ENCODE data around the gene ZNF132.

The ZNF132 gene

GRCh38 chr19:58468216-58468839 lies 28.4 kb upstream of the ZNF132 start:
- H3K4me3 ChIP-seq (ENCODE audit: control insufficient read depth, low read depth, low read length), result peak overlapping the region; percentile 2
- no peak for TF ChIP-seq CTCF (conservative IDR thresholded peaks at IDR 0.05; ENCODE audit: control insufficient read depth, insufficient read depth, low read depth, low read length)
- no peak for DNase-seq (ENCODE audit: low read depth)

DNA sequence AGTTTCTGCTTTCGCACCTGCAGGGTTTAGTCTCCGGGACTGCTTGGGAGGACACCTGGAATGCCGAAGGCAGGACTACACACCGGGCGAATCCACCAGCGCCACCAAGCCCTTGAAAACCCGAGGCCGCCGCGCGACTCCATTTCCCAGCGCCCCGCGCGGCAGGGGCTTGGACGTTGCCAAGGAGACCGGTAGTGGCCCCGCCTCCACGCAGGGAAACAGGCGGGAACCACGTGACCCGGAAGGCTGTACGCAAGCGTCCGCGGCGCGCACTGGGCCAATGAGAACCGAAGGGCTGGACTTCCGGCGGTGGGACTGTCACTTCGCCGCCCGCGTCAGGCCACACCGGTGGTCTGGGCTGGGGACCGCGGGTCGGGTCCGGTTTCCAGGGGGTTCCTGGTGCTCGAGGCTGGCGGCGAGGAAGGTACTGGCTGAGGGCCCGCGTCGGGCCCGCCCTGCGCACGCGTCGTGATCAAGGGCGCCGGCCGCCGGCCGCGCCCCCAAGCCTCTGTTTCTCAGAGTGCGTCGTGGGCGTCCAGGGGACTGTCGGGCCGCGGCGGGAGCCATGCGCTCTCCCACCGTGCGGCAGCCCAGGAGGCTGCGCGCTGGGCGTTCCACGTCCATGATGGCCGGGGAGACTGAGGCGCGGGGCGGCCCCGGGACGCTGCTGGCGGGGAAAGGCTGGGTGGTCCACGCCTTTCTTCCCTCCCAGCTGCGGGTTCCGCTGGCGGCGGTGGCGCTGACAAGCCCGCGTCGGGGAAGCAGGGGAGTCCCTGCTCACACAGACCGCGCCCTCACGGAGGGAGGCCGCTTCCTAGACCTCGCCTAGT lies 27.0 kb upstream of the ZNF132 start, which contains the start of gene ZNF324:
TSS of gene ZNF324 (plus strand) at position 321 of the 830 bp plus-strand sequence. CDS start 2,106 bp downstream, outside the sequence.
- peak within 1 kb of the TSS; percentile 65 for H3K4me3 ChIP-seq (ENCODE audit: control insufficient read depth, low read depth, low read length)
- peak; percentile 93 for DNase-seq (ENCODE audit: low read depth)
- no peak for TF ChIP-seq CTCF (conservative IDR thresholded peaks at IDR 0.05; ENCODE audit: control insufficient read depth, insufficient read depth, low read depth, low read length)

DNA sequence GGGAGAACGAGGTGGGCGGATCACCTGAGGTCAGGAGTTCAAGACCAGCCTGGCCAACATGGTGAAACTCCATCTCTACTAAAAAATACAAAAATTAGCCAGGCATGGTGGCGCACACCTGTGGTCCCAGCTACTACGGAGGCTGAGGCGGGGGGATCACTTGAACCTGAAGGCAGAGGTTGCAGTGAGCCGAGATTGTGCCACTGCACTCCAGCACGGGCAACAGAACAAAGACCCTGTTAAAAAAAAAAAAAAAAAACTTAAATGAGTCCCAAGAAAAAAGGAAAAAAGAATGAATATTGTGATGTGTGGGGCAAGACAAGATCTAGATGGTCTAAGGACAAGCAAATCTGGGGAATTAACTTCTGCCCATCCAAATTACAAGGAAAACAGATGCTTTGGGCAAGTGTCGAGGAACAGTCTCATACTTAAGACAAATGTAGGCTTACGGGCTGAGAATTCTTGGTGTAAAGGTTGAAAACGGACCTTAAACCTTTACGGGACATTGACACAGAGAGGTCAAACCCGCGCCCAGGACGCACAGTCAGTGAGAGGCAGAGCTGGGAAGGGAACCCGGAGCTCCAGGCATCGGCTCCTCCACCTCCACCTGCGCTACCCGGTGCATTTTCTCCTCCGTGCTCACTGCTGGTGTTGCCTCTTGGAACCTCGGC lies 26.3 kb upstream of the ZNF132 start:
- H3K4me3 ChIP-seq (ENCODE audit: control insufficient read depth, low read depth, low read length), result peak overlapping the region; percentile 65
- no peak for DNase-seq (ENCODE audit: low read depth)
- no peak for TF ChIP-seq CTCF (conservative IDR thresholded peaks at IDR 0.05; ENCODE audit: control insufficient read depth, insufficient read depth, low read depth, low read length)

- no peak for DNase-seq (ENCODE audit: low read depth)
- TF ChIP-seq CTCF (conservative IDR thresholded peaks at IDR 0.05; ENCODE audit: control insufficient read depth, insufficient read depth, low read depth, low read length), result no peak
- no peak overlapping the region for H3K4me3 ChIP-seq (ENCODE audit: control insufficient read depth, low read depth, low read length)
These were observed 20.1 kb upstream of the ZNF132 start for GRCh38 chr19:58460039-58460438.

DNA sequence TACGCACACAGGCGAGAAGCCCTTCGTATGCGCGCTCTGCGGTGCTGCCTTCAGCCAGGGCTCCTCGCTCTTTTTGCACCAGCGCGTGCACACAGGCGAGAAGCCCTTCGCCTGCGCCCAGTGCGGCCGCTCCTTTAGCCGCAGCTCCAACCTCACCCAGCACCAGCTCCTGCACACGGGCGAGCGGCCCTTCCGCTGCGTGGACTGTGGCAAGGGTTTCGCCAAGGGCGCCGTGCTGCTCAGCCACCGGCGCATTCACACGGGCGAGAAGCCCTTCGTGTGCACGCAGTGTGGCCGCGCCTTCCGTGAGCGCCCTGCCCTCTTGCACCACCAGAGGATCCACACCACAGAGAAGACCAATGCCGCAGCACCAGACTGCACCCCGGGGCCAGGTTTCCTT lies 16.2 kb upstream of the ZNF132 start:
- H3K4me3 ChIP-seq (ENCODE audit: control insufficient read depth, low read depth, low read length), result no peak overlapping the region
- TF ChIP-seq CTCF (conservative IDR thresholded peaks at IDR 0.05; ENCODE audit: control insufficient read depth, insufficient read depth, low read depth, low read length), result no peak
- DNase-seq (ENCODE audit: low read depth), result no peak

GRCh38 chr19:58455306-58455705 lies 15.4 kb upstream of the ZNF132 start:
- no peak for TF ChIP-seq CTCF (conservative IDR thresholded peaks at IDR 0.05; ENCODE audit: control insufficient read depth, insufficient read depth, low read depth, low read length)
- DNase-seq (ENCODE audit: low read depth), result no peak
- H3K4me3 ChIP-seq (ENCODE audit: control insufficient read depth, low read depth, low read length), result no peak overlapping the region
